ENCODE results near the gene GNAQ. TPM values are rescaled to one million over a fixed set of nuclear protein-coding genes. Genes with fewer than 3 reads are reported as not detected.

GNAQ gene
- total RNA-seq (2012; rRNA removed), result 50.7 and 63.6 TPM in 2 replicates
- 19.9 and 23.1 TPM in 2 replicates for polyA plus RNA-seq (2012; rRNA removed)
- polyA plus RNA-seq (2012; cell fraction: cytosol; rRNA removed), result 2.8 and 3.8 TPM in 2 replicates
- 3.3 and 29.5 TPM in 2 replicates for polyA plus RNA-seq (2012; cell fraction: nucleus; rRNA removed; ENCODE audit: low replicate concordance)
- percentile 92 among the genes with signal in this experiment for Bru-seq, nascent RNA
- percentile 79 among the genes with signal in this experiment for BruChase-seq, experiment 1, labeled RNA remaining after a 6-hour chase
- BruChase-seq, experiment 2, labeled RNA remaining after a 2-hour chase, result percentile 85 among the genes with signal in this experiment
- long read RNA-seq, full-length matches to known transcripts, result 43 of 61 reads
- long read RNA-seq, partial matches to known transcripts, result 4 of 61 reads
- long read RNA-seq, other reads (novel, unspliced or antisense), result 14 of 61 reads

GRCh38 chr9:78031444-78031892 lies at the start of gene GNAQ:
Gene GNAQ, minus strand, starts transcription at chr9:78031811. Its CDS starts 576 bp downstream, at chr9:78031235.
- Histone ChIP-seq H3K4ac (ENCODE audit: low read depth, low read length) (peak within 1 kb of the TSS; percentile 71), H3K27ac (ENCODE audit: insufficient read depth, low read length) (peak within 1 kb of the TSS; percentile 96), H2AFZ (replicated peaks; ENCODE audit: low read length, poor library complexity) (peak within 1 kb of the TSS; percentile 92), H3K9ac (ENCODE audit: low read depth, low read length) (peak within 1 kb of the TSS; percentile 93), H4K8ac (ENCODE audit: low read depth in 2 of 2, low read length in 2 of 2) (peak within 1 kb of the TSS; percentile 67 to 83), H3K4me3 (ENCODE audit: insufficient read depth, low read depth, low read length) (peak within 1 kb of the TSS; percentile 97), H2BK5ac (ENCODE audit: low read depth, low read length, poor library complexity, severe bottlenecking) (peak within 1 kb of the TSS; percentile 69), H2BK20ac (ENCODE audit: low read depth, low read length) (no peak within 1 kb of the TSS), H3K14ac (replicated peaks; ENCODE audit: low read depth, low read length) (peak within 1 kb of the TSS; percentile 87), H4K20me1 (ENCODE audit: insufficient read depth, low read length) (peaks cover 27% of the 10 kb centered on the region; the same call in 1 of the 2 replicates), H3K27me3 (ENCODE audit: control insufficient read depth, insufficient read depth, low read length) (no peaks in the 10 kb centered on the region), H3K9me1 (ENCODE audit: insufficient read depth, low read length) (peaks cover 1% of the 10 kb centered on the region; the same call in 1 of the 2 replicates), H4K91ac (ENCODE audit: insufficient read depth, low read depth, low read length) (peak within 1 kb of the TSS; percentile 78), H3K18ac (ENCODE audit: low read depth, low read length) (peak within 1 kb of the TSS; percentile 88), H3K9me3 (ENCODE audit: control insufficient read depth, insufficient read depth, low read length) (no peaks in the 10 kb centered on the region), H3K4me2 (ENCODE audit: low read depth, low read length) (peak within 1 kb of the TSS; percentile 99), H2AK9ac (replicated peaks; ENCODE audit: low read depth, low read length, poor library complexity) (peak within 1 kb of the TSS; percentile 95), H4K5ac (ENCODE audit: low read depth, low read length) (peak within 1 kb of the TSS; percentile 75), H3K56ac (ENCODE audit: extremely low read depth, insufficient read depth, low read length) (peak within 1 kb of the TSS; percentile 48), H2BK120ac (ENCODE audit: low read depth, low read length) (peak within 1 kb of the TSS; percentile 58; the same call in 1 of the 2 replicates), H3K23ac (ENCODE audit: low read depth, low read length) (peak within 1 kb of the TSS; percentile 81), H3K4me1 (ENCODE audit: control insufficient read depth, insufficient read depth, low read length) (peaks cover 3% of the 10 kb centered on the region; the same call in 1 of the 2 replicates), H3K36me3 (ENCODE audit: control insufficient read depth, insufficient read depth, low read length) (no peaks in the 10 kb centered on the region), H2BK15ac (ENCODE audit: low read depth, low read length) (peak within 1 kb of the TSS; percentile 82), H3K79me1 (ENCODE audit: low read depth in 1 of 2, low read length in 2 of 2) (peaks cover 0 to 29% of the 10 kb centered on the region in 2 experiments; a peak in 3 of 4 replicates), H2AK5ac (ENCODE audit: low read depth, low read length) (peak within 1 kb of the TSS; percentile 28; the same call in 1 of the 2 replicates)
- BruUV-seq (replicated peaks), result no TSS peak
- CTCF ChIA-PET, result interaction anchor here (0.7 kb wide), 1 partner anchor 134 kb away, joined by 3 read pairs; no protein-coding TSS in a partner anchor
- POLR2A ChIA-PET (ENCODE audit: unreplicated experiment), result no interaction called here
- 0% methylated on average over 13 of the region's 79 CpGs; no CpG with 5 or more reads in 1 of the 2 experiments for WGBS, 2 experiments (ENCODE audit: extremely low coverage in 2 of 2, insufficient read length in 1 of 2)
- DNase-seq (no peak), ATAC-seq (ENCODE audit: low read depth) (peak; percentile 34; the same call in 1 of the 2 replicates)
- no peak for TF ChIP-seq SMC3 (IDR thresholded peaks at IDR 0.05; ENCODE audit: low read depth, low read length)
- TF ChIP-seq CEBPB (IDR thresholded peaks at IDR 0.05; ENCODE audit: low read depth, low read length), result no peak
- TF ChIP-seq MAZ (IDR thresholded peaks at IDR 0.05; ENCODE audit: borderline replicate concordance, low read depth, low read length), result no peak
- TF ChIP-seq CTCF (conservative IDR thresholded peaks at IDR 0.05; ENCODE audit: low read depth, low read length), result no peak
- no peak for TF ChIP-seq RAD21 (IDR thresholded peaks at IDR 0.05; ENCODE audit: low read length)
- no peak for TF ChIP-seq POLR2A (IDR thresholded peaks at IDR 0.05; ENCODE audit: low read depth, low read length)
- no peak for TF ChIP-seq MXI1 (IDR thresholded peaks at IDR 0.05; ENCODE audit: borderline replicate concordance, low read depth, low read length)
- TF ChIP-seq USF2 (IDR thresholded peaks at IDR 0.05; ENCODE audit: low read depth, low read length), result no peak
- TF ChIP-seq MAFK (IDR thresholded peaks at IDR 0.05; ENCODE audit: low read depth, low read length), result no peak
- no peak for TF ChIP-seq FOS (IDR thresholded peaks at IDR 0.05; ENCODE audit: low read depth, low read length)
- no peak for TF ChIP-seq ELK1 (IDR thresholded peaks at IDR 0.05; ENCODE audit: borderline replicate concordance, low read depth, low read length)
- no peak for TF ChIP-seq BHLHE40 (IDR thresholded peaks at IDR 0.05; ENCODE audit: low read depth, low read length)
- dilution Hi-C loops (cut with HindIII; ENCODE audit: low sequenced_read_pairs, unreplicated experiment) (no loop called here), in situ Hi-C loops (cut with MboI; ENCODE audit: low sequenced_read_pairs) (loop anchor here (10.0 kb wide), 2 partner anchors 597 to 857 kb away; partner anchors contain the start of gene VPS13A), intact Hi-C loops (cut with micrococcal nuclease) (loop anchor here (5.0 to 10.0 kb wide), 3 partner anchors 447 to 854 kb away; partner anchors contain the start of gene VPS13A)

Data from IMR-90 (cell line).